MCF 10A (cell line): ENCODE results near the gene TMEM37. TPM values are rescaled to one million over a fixed set of nuclear protein-coding genes. Genes with fewer than 3 reads are reported as not detected.

ENCODE experiments used
- BruUV-seq: library from RNA; stranded (reverse); fragments of 400-500 nt; replicated peaks from 2 replicates; lab custom pipeline; 2021; lab: Mats Ljungman, UMichigan
- CTCF ChIA-PET: fragments of 300-600 bp; sonication (Branson Sonifier 250); formaldehyde crosslinking; extraction: SDS; loops from one replicate; lab custom pipeline; 2021; ENCODE audit warnings: antibody characterized with exemption, inconsistent platforms; lab: Yijun Ruan, JAX
- POLR2A ChIA-PET: fragments of 300-600, 350-650 bp; sonication (Branson Sonifier 250); formaldehyde crosslinking; extraction: SDS; loops from one replicate; lab custom pipeline; 2020; ENCODE audit warnings: antibody characterized with exemption, inconsistent platforms; lab: Yijun Ruan, JAX
- DNase-seq: peaks from one replicate; pipeline ENCODE4 v3.0.0-alpha.2; 2018; ENCODE audit not compliant: unreplicated experiment
- H3K27ac Mint-ChIP-seq: one replicate; pipeline ENCODE4 v1.8.0; 2022; ENCODE audit warnings: mild to moderate bottlenecking, low read depth, mixed read lengths; ENCODE audit not compliant: unreplicated experiment
- H3K27me3 Mint-ChIP-seq: one replicate; pipeline ENCODE4 v1.8.0; 2022; ENCODE audit warnings: mixed read lengths; ENCODE audit not compliant: insufficient read depth, unreplicated experiment
- H3K36me3 Mint-ChIP-seq: one replicate; pipeline ENCODE4 v1.8.0; 2022; ENCODE audit warnings: mild to moderate bottlenecking, moderate library complexity, mixed read lengths; ENCODE audit not compliant: insufficient read depth, unreplicated experiment
- H3K4me1 Mint-ChIP-seq: one replicate; pipeline ENCODE4 v1.8.0; 2022; ENCODE audit warnings: mixed read lengths; ENCODE audit not compliant: insufficient read depth, unreplicated experiment
- H3K4me3 Mint-ChIP-seq: one replicate; pipeline ENCODE4 v1.8.0; 2022; ENCODE audit warnings: mild to moderate bottlenecking, moderate library complexity, mixed read lengths; ENCODE audit not compliant: unreplicated experiment
- H3K9me3 Mint-ChIP-seq: one replicate; pipeline ENCODE4 v1.8.0; 2022; ENCODE audit warnings: mixed read lengths; ENCODE audit not compliant: unreplicated experiment
- CTCF ChIP-seq: fragments of 200-600 bp; IDR thresholded peaks from one replicate; pipeline ENCODE4 v1.8.0; 2022; ENCODE audit warnings: antibody characterized with exemption, mild to moderate bottlenecking; ENCODE audit not compliant: unreplicated experiment
- intact Hi-C: fragments of 100-400 bp; cut with micrococcal nuclease; formaldehyde crosslinking; loops from 2 replicates; pipeline ENCODE4 v1.14.1; 2022
- total RNA-seq: library from RNA; stranded (reverse); gene quantifications from 2 replicates; pipeline ENCODE4 v1.2.3, GENCODE V29; 2022

The TMEM37 gene
- total RNA-seq, 1 experiment from 2014 or later = not detected

- intact Hi-C loops = no loop called here
- no peak for TF ChIP-seq CTCF
- no peaks in the 10 kb centered on the region for H3K36me3 Mint-ChIP-seq
- no peak for DNase-seq
- H3K9me3 Mint-ChIP-seq = no peaks in the 10 kb centered on the region
- H3K4me3 Mint-ChIP-seq = no peak overlapping the region
- no TSS peak for BruUV-seq
- H3K27ac Mint-ChIP-seq = no peak overlapping the region
- H3K4me1 Mint-ChIP-seq = peaks cover 6% of the 10 kb centered on the region
- CTCF ChIA-PET = interaction anchor here (5.8 kb wide), 1 partner anchor 14 kb away, joined by 24 read pairs; no protein-coding TSS in a partner anchor
- POLR2A ChIA-PET = no interaction called here
- H3K27me3 Mint-ChIP-seq = no peaks in the 10 kb centered on the region
These were observed 30.9 kb downstream of the TMEM37 start for GRCh38 chr2:119462574-119462973.

- Mint-ChIP-seq H3K4me1 (peaks cover 6% of the 10 kb centered on the region), H3K9me3 (no peaks in the 10 kb centered on the region), H3K36me3 (no peaks in the 10 kb centered on the region), H3K27ac (no peak overlapping the region), H3K27me3 (no peaks in the 10 kb centered on the region), H3K4me3 (no peak overlapping the region)
- ChIA-PET POLR2A (no interaction called here), CTCF (no interaction called here)
- no peak for DNase-seq
- BruUV-seq = no TSS peak
- no peak for TF ChIP-seq CTCF
- intact Hi-C loops = no loop called here
These were observed 31.5 kb downstream of the TMEM37 start for GRCh38 chr2:119463136-119463535.

- no peak overlapping the region for H3K4me3 Mint-ChIP-seq
- no peak overlapping the region for H3K27ac Mint-ChIP-seq
- no peak for TF ChIP-seq CTCF
- ChIA-PET CTCF (interaction anchor here (0.7 to 7.3 kb wide), 4 partner anchors 12 to 582 kb away, joined by 3 to 41 read pairs (median 4); no protein-coding TSS in a partner anchor), POLR2A (no interaction called here)
- no peak for DNase-seq
- peaks cover 12% of the 10 kb centered on the region for H3K4me1 Mint-ChIP-seq
- BruUV-seq = no TSS peak
- H3K27me3 Mint-ChIP-seq = no peaks in the 10 kb centered on the region
- intact Hi-C loops = no loop called here
- no peaks in the 10 kb centered on the region for H3K9me3 Mint-ChIP-seq
- no peaks in the 10 kb centered on the region for H3K36me3 Mint-ChIP-seq
These were observed 32.3 kb downstream of the TMEM37 start for GRCh38 chr2:119463990-119464389.

GRCh38 chr2:119464981-119465380 is 33.3 kb downstream of the TMEM37 start:
- H3K27ac Mint-ChIP-seq = no peak overlapping the region
- POLR2A ChIA-PET = interaction anchor here (1.0 kb wide), 1 partner anchor 25 kb away, joined by 4 read pairs; no protein-coding TSS in a partner anchor
- no peak for DNase-seq
- H3K4me3 Mint-ChIP-seq = no peak overlapping the region
- peaks cover 10% of the 10 kb centered on the region for H3K4me1 Mint-ChIP-seq
- no peaks in the 10 kb centered on the region for H3K9me3 Mint-ChIP-seq
- H3K27me3 Mint-ChIP-seq = no peaks in the 10 kb centered on the region
- CTCF ChIA-PET = interaction anchor here (0.6 to 7.3 kb wide), 5 partner anchors 13 to 583 kb away, joined by 3 to 41 read pairs (median 3); no protein-coding TSS in a partner anchor
- no peaks in the 10 kb centered on the region for H3K36me3 Mint-ChIP-seq
- BruUV-seq = no TSS peak
- no peak for TF ChIP-seq CTCF
- intact Hi-C loops = no loop called here
